IMR-90 (cell line): Measurements from ENCODE around the gene PARP14. TPM values are rescaled to one million over a fixed set of nuclear protein-coding genes. Genes with fewer than 3 reads are reported as not detected.

Source experiments
- ATAC-seq: fragments of 200-7000 bp; cut with Tn5 transposase; 2 replicates; pipeline ENCODE4 v1.9.1; 2020; ENCODE audit warnings: low read depth, mild to moderate bottlenecking, moderate library complexity
- BruUV-seq: library from RNA; stranded (reverse); fragments of 400-500 nt; replicated peaks from 2 replicates; lab custom pipeline; 2021; lab: Mats Ljungman, UMichigan
- CTCF ChIA-PET: fragments of 300-600 bp; formaldehyde crosslinking; extraction: SDS; loops from one replicate; lab custom pipeline; 2021; ENCODE audit warnings: antibody characterized with exemption; lab: Yijun Ruan, JAX
- POLR2A ChIA-PET: fragments of 300-600 bp; sonication (Branson Sonifier 250); formaldehyde crosslinking; loops from one replicate; lab custom pipeline; 2022; ENCODE audit warnings: antibody characterized with exemption; ENCODE audit not compliant: unreplicated experiment; lab: Charles Lee
- DNase-seq: peaks from one replicate; pipeline ENCODE4 v3.0.0; 2013
- H2AFZ ChIP-seq: replicated peaks from 2 replicates; pipeline ENCODE3; 2013; ENCODE audit warnings: low read length, mild to moderate bottlenecking; ENCODE audit not compliant: poor library complexity
- H2AK5ac ChIP-seq: 2 replicates; pipeline ENCODE4 v1.6.1; 2013; ENCODE audit warnings: low read depth, low read length, inconsistent platforms
- H2AK9ac ChIP-seq: replicated peaks from 2 replicates; pipeline ENCODE3; 2013; ENCODE audit warnings: mild to moderate bottlenecking, low read depth, low read length, moderate library complexity; ENCODE audit not compliant: poor library complexity
- H2BK120ac ChIP-seq: 2 replicates; pipeline ENCODE4 v1.6.1; 2013; ENCODE audit warnings: low read depth, low read length, inconsistent platforms
- H2BK15ac ChIP-seq: 3 replicates; pipeline ENCODE4 v1.6.1; 2013; ENCODE audit warnings: low read depth, low read length, inconsistent platforms
- H2BK20ac ChIP-seq: 2 replicates; pipeline ENCODE4 v1.6.1; 2013; ENCODE audit warnings: low read depth, mild to moderate bottlenecking, inconsistent platforms, low read length, moderate library complexity
- H2BK5ac ChIP-seq: 2 replicates; pipeline ENCODE4 v1.6.1; 2013; ENCODE audit warnings: mild to moderate bottlenecking, low read depth, low read length, inconsistent platforms; ENCODE audit not compliant: poor library complexity, severe bottlenecking
- H3K14ac ChIP-seq: replicated peaks from 2 replicates; pipeline ENCODE4 v1.6.1; 2013; ENCODE audit warnings: low read depth, low read length, inconsistent platforms
- H3K18ac ChIP-seq: 2 replicates; pipeline ENCODE4 v1.6.1; 2013; ENCODE audit warnings: low read depth, low read length, control low read depth
- H3K23ac ChIP-seq: 2 replicates; pipeline ENCODE4 v1.6.1; 2013; ENCODE audit warnings: low read depth, low read length, inconsistent platforms
- H3K27ac ChIP-seq: 2 replicates; pipeline ENCODE4 v1.5.1; 2013; ENCODE audit warnings: mild to moderate bottlenecking, control low read depth, low read length; ENCODE audit not compliant: insufficient read depth
- H3K27me3 ChIP-seq: 2 replicates; pipeline ENCODE4 v1.6.1; 2013; ENCODE audit warnings: low read length; ENCODE audit not compliant: control insufficient read depth, insufficient read depth
- H3K36me3 ChIP-seq: 2 replicates; pipeline ENCODE4 v1.6.1; 2013; ENCODE audit warnings: low read length, mixed read lengths; ENCODE audit not compliant: control insufficient read depth, insufficient read depth
- H3K4ac ChIP-seq: 2 replicates; pipeline ENCODE4 v1.6.1; 2013; ENCODE audit warnings: low read depth, low read length, inconsistent platforms
- H3K4me1 ChIP-seq: 2 replicates; pipeline ENCODE4 v1.6.1; 2013; ENCODE audit warnings: low read length, mixed read lengths; ENCODE audit not compliant: control insufficient read depth, insufficient read depth
- H3K4me2 ChIP-seq: 2 replicates; pipeline ENCODE4 v1.6.1; 2013; ENCODE audit warnings: low read depth, mild to moderate bottlenecking, control low read depth, low read length, moderate library complexity
- H3K4me3 ChIP-seq: 2 replicates; pipeline ENCODE4 v1.5.1; 2013; ENCODE audit warnings: low read depth, mild to moderate bottlenecking, control low read depth, low read length, moderate library complexity; ENCODE audit not compliant: insufficient read depth
- H3K56ac ChIP-seq: 2 replicates; pipeline ENCODE4 v1.6.1; 2013; ENCODE audit warnings: low read length, inconsistent platforms; ENCODE audit not compliant: insufficient read depth; ENCODE audit errors: extremely low read depth
- H3K79me1 ChIP-seq, 2 experiments: 2 replicates each; pipeline ENCODE4 v1.6.1; 2013; ENCODE audit warnings: low read length in 2 of 2, inconsistent platforms in 1 of 2, low read depth in 1 of 2
- H3K9ac ChIP-seq: 2 replicates; pipeline ENCODE4 v1.6.1; 2013; ENCODE audit warnings: low read depth, low read length, control low read depth
- H3K9me1 ChIP-seq: 2 replicates; pipeline ENCODE4 v1.6.1; 2013; ENCODE audit warnings: low read length, inconsistent platforms; ENCODE audit not compliant: insufficient read depth
- H3K9me3 ChIP-seq: 2 replicates; pipeline ENCODE4 v1.6.1; 2013; ENCODE audit warnings: low read length; ENCODE audit not compliant: control insufficient read depth, insufficient read depth
- H4K20me1 ChIP-seq: 2 replicates; pipeline ENCODE4 v1.6.1; 2013; ENCODE audit warnings: low read length, inconsistent platforms; ENCODE audit not compliant: insufficient read depth
- H4K5ac ChIP-seq: 2 replicates; pipeline ENCODE4 v1.6.1; 2013; ENCODE audit warnings: mild to moderate bottlenecking, low read depth, low read length, control low read depth
- H4K8ac ChIP-seq, 2 experiments: 2 replicates each; pipeline ENCODE4 v1.6.1; 2013; ENCODE audit warnings: low read depth in 2 of 2, low read length in 2 of 2, control low read depth in 1 of 2, inconsistent platforms in 1 of 2
- H4K91ac ChIP-seq: 2 replicates; pipeline ENCODE4 v1.6.1; 2013; ENCODE audit warnings: low read depth, low read length, inconsistent platforms; ENCODE audit not compliant: insufficient read depth
- BHLHE40 ChIP-seq: fragments of 150-350 bp; IDR thresholded peaks from 2 replicates; pipeline ENCODE4 v1.6.1; 2016; ENCODE audit warnings: mild to moderate bottlenecking, low read depth, low read length
- CEBPB ChIP-seq: IDR thresholded peaks from 2 replicates; pipeline ENCODE4 v1.6.1; 2012; ENCODE audit warnings: low read depth, low read length, improper control_type of control experiment
- CHD1 ChIP-seq: IDR thresholded peaks from 2 replicates; pipeline ENCODE4 v1.6.1; 2012; ENCODE audit warnings: low read depth, low read length, improper control_type of control experiment
- CTCF ChIP-seq: conservative IDR thresholded peaks from 2 replicates; pipeline ENCODE4 v1.5.1; 2012; ENCODE audit warnings: mild to moderate bottlenecking, low read depth, low read length, improper control_type of control experiment
- ELK1 ChIP-seq: fragments of 150-350 bp; IDR thresholded peaks from 2 replicates; pipeline ENCODE4 v1.6.1; 2016; ENCODE audit warnings: low read depth, mild to moderate bottlenecking, low read length, moderate library complexity, borderline replicate concordance
- FOS ChIP-seq: fragments of 150-350 bp; IDR thresholded peaks from 2 replicates; pipeline ENCODE4 v1.6.1; 2016; ENCODE audit warnings: low read depth, low read length
- MAFK ChIP-seq: IDR thresholded peaks from 2 replicates; pipeline ENCODE4 v1.6.1; 2012; ENCODE audit warnings: low read depth, low read length, improper control_type of control experiment
- MAZ ChIP-seq: IDR thresholded peaks from 2 replicates; pipeline ENCODE4 v1.6.1; 2012; ENCODE audit warnings: low read depth, mild to moderate bottlenecking, low read length, improper control_type of control experiment, moderate library complexity, borderline replicate concordance
- MXI1 ChIP-seq: IDR thresholded peaks from 2 replicates; pipeline ENCODE4 v1.6.1; 2012; ENCODE audit warnings: low read depth, mild to moderate bottlenecking, low read length, moderate library complexity, borderline replicate concordance
- NFE2L2 ChIP-seq: fragments of 150-350 bp; IDR thresholded peaks from 2 replicates; pipeline ENCODE4 v1.6.1; 2016; ENCODE audit warnings: low read depth, mild to moderate bottlenecking, low read length
- POLR2A ChIP-seq: IDR thresholded peaks from 2 replicates; pipeline ENCODE4 v1.6.1; 2012; ENCODE audit warnings: mild to moderate bottlenecking, low read depth, low read length
- RAD21 ChIP-seq: IDR thresholded peaks from 2 replicates; pipeline ENCODE4 v1.6.1; 2012; ENCODE audit warnings: low read length, improper control_type of control experiment
- RCOR1 ChIP-seq: IDR thresholded peaks from 2 replicates; pipeline ENCODE4 v1.6.1; 2012; ENCODE audit warnings: mild to moderate bottlenecking, low read length, improper control_type of control experiment; ENCODE audit not compliant: insufficient replicate concordance
- RFX5 ChIP-seq: IDR thresholded peaks from 2 replicates; pipeline ENCODE4 v1.8.0; 2012; ENCODE audit warnings: low read depth, mild to moderate bottlenecking, low read length, moderate library complexity
- SMC3 ChIP-seq: fragments of 150-350 bp; IDR thresholded peaks from 2 replicates; pipeline ENCODE4 v1.6.1; 2016; ENCODE audit warnings: low read depth, mild to moderate bottlenecking, antibody characterized with exemption, low read length, moderate library complexity
- USF2 ChIP-seq: fragments of 150-350 bp; IDR thresholded peaks from 2 replicates; pipeline ENCODE4 v1.6.1; 2017; ENCODE audit warnings: mild to moderate bottlenecking, antibody characterized with exemption, low read length, low read depth
- dilution Hi-C: fragments of 300-500 bp; cut with HindIII; formaldehyde crosslinking; loops from one replicate; pipeline ENCODE4 v1.14.3; 2018; ENCODE audit warnings: low sequenced_read_pairs; ENCODE audit not compliant: unreplicated experiment
- in situ Hi-C: fragments of 300-500 bp; cut with MboI; formaldehyde crosslinking; loops from 3 replicates; pipeline ENCODE4 v1.14.3; 2019; ENCODE audit warnings: low sequenced_read_pairs, inconsistent platforms, mixed read lengths
- intact Hi-C: fragments of 100-400 bp; cut with micrococcal nuclease; formaldehyde crosslinking; loops from 2 replicates; pipeline ENCODE4 v1.10.0; 2022
- polyA plus RNA-seq, 3 experiments: library from polyadenylated mRNA; depleted of rRNA; stranded (reverse); fragments of >200 nt; gene quantifications; 2 replicates each; pipeline ENCODE4 v1.2.3, GENCODE V29; 2012; ENCODE audit warnings: low replicate concordance in 1 of 3
- total RNA-seq: library from RNA; depleted of rRNA; stranded (reverse); fragments of >200 nt; gene quantifications from 2 replicates; pipeline ENCODE4 v1.2.3, GENCODE V29; 2012

PARP14 gene
- total and polyA plus RNA-seq, 2 of the 4 experiments (the other 2 are of a cell fraction), result 9.3 to 23.1 TPM

GRCh38 chr3:122665881-122666280 lies 14.8 kb upstream of the PARP14 start:
- no peak overlapping the region for H3K27ac ChIP-seq
- H3K23ac ChIP-seq, result no peak overlapping the region
- H2BK120ac ChIP-seq, result no peak overlapping the region
- H3K4me2 ChIP-seq, result no peak overlapping the region
- no TSS peak for BruUV-seq
- H3K4me1 ChIP-seq, result peaks cover 2% of the 10 kb centered on the region; the same call in 1 of the 2 replicates
- peaks cover 8% of the 10 kb centered on the region; the same call in 1 of the 2 replicates for H3K9me3 ChIP-seq
- H3K79me1 ChIP-seq, result no peaks in the 10 kb centered on the region
- intact Hi-C loops, result no loop called here
- H3K4ac ChIP-seq, result no peak overlapping the region
- in situ Hi-C loops, result no loop called here
- H4K5ac ChIP-seq, result no peak overlapping the region
- TF ChIP-seq CHD1 (no peak), FOS (no peak), RAD21 (no peak), NFE2L2 (no peak), RFX5 (no peak), CEBPB (no peak), MAZ (no peak), BHLHE40 (no peak), MXI1 (no peak), POLR2A (no peak), CTCF (no peak), MAFK (no peak), SMC3 (no peak), RCOR1 (no peak), USF2 (no peak), ELK1 (no peak)
- H4K91ac ChIP-seq, result no peak overlapping the region
- ChIA-PET POLR2A (no interaction called here), CTCF (no interaction called here)
- no peak overlapping the region for H2AK5ac ChIP-seq
- no peak overlapping the region for H2AK9ac ChIP-seq
- no peak overlapping the region for H3K18ac ChIP-seq
- H3K4me3 ChIP-seq, result no peak overlapping the region
- H3K9me1 ChIP-seq, result 0 out of 2 replicates have a peak, but pooled peaks cover 4% of the 10 kb centered on the region
- dilution Hi-C loops, result no loop called here
- H3K36me3 ChIP-seq, result no peaks in the 10 kb centered on the region
- no peak overlapping the region for H2BK15ac ChIP-seq
- no peak overlapping the region for H2BK5ac ChIP-seq
- H2BK20ac ChIP-seq, result no peak overlapping the region
- H4K20me1 ChIP-seq, result no peaks in the 10 kb centered on the region
- DNase-seq (no peak), ATAC-seq (no peak)
- H4K8ac ChIP-seq, result no peak overlapping the region
- no peak overlapping the region for H3K56ac ChIP-seq
- H3K14ac ChIP-seq, result no peak overlapping the region
- H3K27me3 ChIP-seq, result peaks cover 4% of the 10 kb centered on the region
- H3K9ac ChIP-seq, result no peak overlapping the region
- H2AFZ ChIP-seq, result no peak overlapping the region
